Measurements from ENCODE around the gene SPTBN1.

SPTBN1 gene

GRCh38 chr2:54570925-54571694 lies 115.0 kb downstream of the SPTBN1 start:
- peak; percentile 98 for DNase-seq (ENCODE audit: low read depth)
- TF ChIP-seq CTCF (IDR thresholded peaks at IDR 0.05; ENCODE audit: insufficient read depth, low read depth, low read length, missing control alignments) = no peak
- H3K4me3 ChIP-seq (ENCODE audit: low read depth, low read length) = peak overlapping the region; percentile 64

GRCh38 chr2:54572262-54572635 lies 116.1 kb downstream of the SPTBN1 start:
- peak; percentile 74 for DNase-seq (ENCODE audit: low read depth)
- peak overlapping the region; percentile 51 for H3K4me3 ChIP-seq (ENCODE audit: low read depth, low read length)
- TF ChIP-seq CTCF (IDR thresholded peaks at IDR 0.05; ENCODE audit: insufficient read depth, low read depth, low read length, missing control alignments) = no peak

GRCh38 chr2:54572636-54573536 lies 116.8 kb downstream of the SPTBN1 start:
- TF ChIP-seq CTCF (IDR thresholded peaks at IDR 0.05; ENCODE audit: insufficient read depth, low read depth, low read length, missing control alignments) = no peak
- DNase-seq (ENCODE audit: low read depth) = peak; percentile 60
- peak overlapping the region; percentile 51 for H3K4me3 ChIP-seq (ENCODE audit: low read depth, low read length)

- TF ChIP-seq CTCF (IDR thresholded peaks at IDR 0.05; ENCODE audit: insufficient read depth, low read depth, low read length, missing control alignments) = no peak
- no peak for DNase-seq (ENCODE audit: low read depth)
- peak overlapping the region; percentile 15 for H3K4me3 ChIP-seq (ENCODE audit: low read depth, low read length)
Measured at GRCh38 chr2:54573537-54573919, 117.4 kb downstream of the SPTBN1 start.

- peak; percentile 79 for DNase-seq (ENCODE audit: low read depth)
Measured at GRCh38 chr2:54574107-54574859, 118.2 kb downstream of the SPTBN1 start.

More at GRCh38 chr2:54574107-54574859, 118.2 kb downstream of the SPTBN1 start:
- TF ChIP-seq CTCF (IDR thresholded peaks at IDR 0.05; ENCODE audit: insufficient read depth, low read depth, low read length, missing control alignments) = no peak
- peak overlapping the region; percentile 15 for H3K4me3 ChIP-seq (ENCODE audit: low read depth, low read length)
